ENCODE data around the gene ADAMTSL3.
"Not testable (repeated sequence)": the region's sequence is repeated elsewhere in the genome, so short reads cannot be mapped to it uniquely, and the experiment has no call there.

The ADAMTSL3 gene

GRCh38 chr15:83656943-83657528 lies 3.1 kb downstream of the ADAMTSL3 start:
- DNase-seq = no peak

GRCh38 chr15:83657549-83657948 lies 3.6 kb downstream of the ADAMTSL3 start:
- no peak for DNase-seq

- no peak for DNase-seq
Observed at GRCh38 chr15:83658430-83659416, 4.8 kb downstream of the ADAMTSL3 start.

GRCh38 chr15:83659417-83659812 lies 5.5 kb downstream of the ADAMTSL3 start:
- no peak for DNase-seq

- DNase-seq = no peak
Observed at GRCh38 chr15:83665480-83665879, 11.6 kb downstream of the ADAMTSL3 start.

GRCh38 chr15:83670672-83671229 lies 16.8 kb downstream of the ADAMTSL3 start:
- no peak for DNase-seq

- DNase-seq = no peak
Observed at GRCh38 chr15:83671603-83672002, 17.7 kb downstream of the ADAMTSL3 start.

- no peak for DNase-seq
Observed at GRCh38 chr15:83673385-83673784, 19.5 kb downstream of the ADAMTSL3 start.

- DNase-seq = no peak
Observed at GRCh38 chr15:83682476-83683088, 28.7 kb downstream of the ADAMTSL3 start.

GRCh38 chr15:83685916-83686332 lies 32.0 kb downstream of the ADAMTSL3 start:
- DNase-seq = no peak

- DNase-seq = no peak
Observed at GRCh38 chr15:83688201-83688600, 34.3 kb downstream of the ADAMTSL3 start.

- DNase-seq = no peak
Observed at GRCh38 chr15:83690676-83691075, 36.8 kb downstream of the ADAMTSL3 start.

GRCh38 chr15:83692746-83693581 lies 39.0 kb downstream of the ADAMTSL3 start:
- DNase-seq = no peak

- no peak for DNase-seq
Observed at GRCh38 chr15:83694015-83694414, 40.1 kb downstream of the ADAMTSL3 start.

- DNase-seq = no peak
Observed at GRCh38 chr15:83694536-83694935, 40.6 kb downstream of the ADAMTSL3 start.

GRCh38 chr15:83695246-83695645 lies 41.3 kb downstream of the ADAMTSL3 start:
- DNase-seq = no peak

GRCh38 chr15:83695901-83696425 lies 42.0 kb downstream of the ADAMTSL3 start:
- no peak for DNase-seq

- DNase-seq = no peak
Observed at GRCh38 chr15:83697716-83698115, 43.8 kb downstream of the ADAMTSL3 start.

GRCh38 chr15:83698294-83698693 lies 44.4 kb downstream of the ADAMTSL3 start:
- DNase-seq = no peak

- no peak for DNase-seq
Observed at GRCh38 chr15:83699028-83699427, 45.1 kb downstream of the ADAMTSL3 start.

GRCh38 chr15:83700082-83700481 lies 46.2 kb downstream of the ADAMTSL3 start:
- no peak for DNase-seq

GRCh38 chr15:83702314-83702713 lies 48.4 kb downstream of the ADAMTSL3 start:
- not testable (repeated sequence) for DNase-seq

All from NCI-H1417 (cell line).